Natural killer cell (primary cell): Measurements from ENCODE around the gene ORM1. TPM values are rescaled to one million over a fixed set of nuclear protein-coding genes. Genes with fewer than 3 reads are reported as not detected.
A peak's percentile ranks its signal among the peaks of the same experiment; 100 is the strongest.

Source experiments
- ATAC-seq, 3 donors: fragments of 150-1000 bp in 2 of 3; fragments of 200-7000 bp in 1 of 3; cut with Tn5 transposase; 1 replicate in 1 of 3; 2 replicates in 2 of 3; pipeline ENCODE4 v1.10.0; 2021; ENCODE audit warnings: mild to moderate bottlenecking in 2 of 3, moderate library complexity in 2 of 3
- DNase-seq, 2 donors: peaks; one replicate each; pipeline versions ENCODE4 v3.0.0 to v3.0.0-alpha.2; 2013 to 2021; ENCODE audit warnings: mixed read lengths in 1 of 2
- H3K27ac ChIP-seq: one replicate; pipeline ENCODE4 v1.5.1; 2013; ENCODE audit warnings: mild to moderate bottlenecking, low read length
- H3K27me3 ChIP-seq: one replicate; pipeline ENCODE4 v1.6.1; 2013; ENCODE audit warnings: low read length; ENCODE audit not compliant: control insufficient read depth, insufficient read depth
- H3K36me3 ChIP-seq: one replicate; pipeline ENCODE4 v1.6.1; 2013; ENCODE audit warnings: low read length; ENCODE audit not compliant: control insufficient read depth, insufficient read depth
- H3K4me1 ChIP-seq: one replicate; pipeline ENCODE4 v1.6.1; 2013; ENCODE audit warnings: low read length; ENCODE audit not compliant: control insufficient read depth, insufficient read depth
- H3K4me3 ChIP-seq: one replicate; pipeline ENCODE4 v1.5.1; 2013; ENCODE audit warnings: low read length
- H3K9me3 ChIP-seq: one replicate; pipeline ENCODE4 v1.6.1; 2013; ENCODE audit warnings: low read length; ENCODE audit not compliant: control insufficient read depth, insufficient read depth
- H3K27ac Mint-ChIP-seq, 2 donors: one replicate each; pipeline ENCODE4 v1.8.0; 2022; ENCODE audit warnings: mild to moderate bottlenecking in 2 of 2, mixed read lengths in 2 of 2, moderate library complexity in 1 of 2
- H3K27me3 Mint-ChIP-seq, 2 donors: one replicate each; pipeline ENCODE4 v1.8.0; 2022; ENCODE audit warnings: low read depth in 2 of 2, mixed read lengths in 2 of 2
- H3K36me3 Mint-ChIP-seq: one replicate; pipeline ENCODE4 v1.8.0; 2022; ENCODE audit warnings: mixed read lengths
- H3K4me1 Mint-ChIP-seq, 2 donors: one replicate each; pipeline ENCODE4 v1.8.0; 2022; ENCODE audit warnings: mixed read lengths in 2 of 2
- H3K4me3 Mint-ChIP-seq: one replicate; pipeline ENCODE4 v1.8.0; 2022; ENCODE audit warnings: mild to moderate bottlenecking, moderate library complexity, mixed read lengths
- H3K9me3 Mint-ChIP-seq, 2 donors: one replicate each; pipeline ENCODE4 v1.8.0; 2022; ENCODE audit warnings: mixed read lengths in 2 of 2
- CTCF ChIP-seq: fragments of 200-600 bp; IDR thresholded peaks from one replicate; pipeline ENCODE4 v1.8.0; 2022; ENCODE audit warnings: antibody characterized with exemption
- WGBS: methylation state at CpG from one replicate; pipeline ENCODE4 v1.1.7; 2013; ENCODE audit warnings: missing lambda C conversion rate; ENCODE audit not compliant: insufficient coverage; 5-methylcytosine and 5-hydroxymethylcytosine counted together
- intact Hi-C: fragments of 100-400 bp; cut with micrococcal nuclease; formaldehyde crosslinking; loops from one replicate; pipeline ENCODE4 v1.14.2; 2022
- total RNA-seq, 4 donors: library from RNA; stranded (reverse); fragments of 120-200 nt in 1 of 4; gene quantifications; one replicate each; pipeline versions ENCODE4 v1.2.3 to v1.2.4, GENCODE V29; 2013 to 2022

Gene ORM1
- total RNA-seq, 3 donors from 2014 or later (not counting 1 experiment from before 2014, with no cell fraction given) = 1.00 TPM; not detected in 2

GRCh38 chr9:114348261-114348905 lies 25.5 kb downstream of the ORM1 start:
- H3K36me3 Mint-ChIP-seq = peaks cover 35% of the 10 kb centered on the region
- peak overlapping the region; percentile 85 to 98 for H3K27ac Mint-ChIP-seq
- TF ChIP-seq CTCF = no peak
- H3K9me3 Mint-ChIP-seq = no peaks in the 10 kb centered on the region
- peaks cover 20% of the 10 kb centered on the region for H3K4me1 ChIP-seq
- WGBS = 84% methylated on average over 12 of the region's 12 CpGs
- no peaks in the 10 kb centered on the region for H3K27me3 Mint-ChIP-seq
- ATAC-seq (no peak), DNase-seq (no peak)
- H3K36me3 ChIP-seq = peaks cover 97% of the 10 kb centered on the region
- no peaks in the 10 kb centered on the region for H3K27me3 ChIP-seq
- H3K9me3 ChIP-seq = no peaks in the 10 kb centered on the region
- H3K4me3 Mint-ChIP-seq = no peak overlapping the region
- intact Hi-C loops = no loop called here
- peak overlapping the region; percentile 59 for H3K27ac ChIP-seq
- no peak overlapping the region for H3K4me3 ChIP-seq
- H3K4me1 Mint-ChIP-seq = peaks cover 36 to 46% of the 10 kb centered on the region in 2 donors

DNA sequence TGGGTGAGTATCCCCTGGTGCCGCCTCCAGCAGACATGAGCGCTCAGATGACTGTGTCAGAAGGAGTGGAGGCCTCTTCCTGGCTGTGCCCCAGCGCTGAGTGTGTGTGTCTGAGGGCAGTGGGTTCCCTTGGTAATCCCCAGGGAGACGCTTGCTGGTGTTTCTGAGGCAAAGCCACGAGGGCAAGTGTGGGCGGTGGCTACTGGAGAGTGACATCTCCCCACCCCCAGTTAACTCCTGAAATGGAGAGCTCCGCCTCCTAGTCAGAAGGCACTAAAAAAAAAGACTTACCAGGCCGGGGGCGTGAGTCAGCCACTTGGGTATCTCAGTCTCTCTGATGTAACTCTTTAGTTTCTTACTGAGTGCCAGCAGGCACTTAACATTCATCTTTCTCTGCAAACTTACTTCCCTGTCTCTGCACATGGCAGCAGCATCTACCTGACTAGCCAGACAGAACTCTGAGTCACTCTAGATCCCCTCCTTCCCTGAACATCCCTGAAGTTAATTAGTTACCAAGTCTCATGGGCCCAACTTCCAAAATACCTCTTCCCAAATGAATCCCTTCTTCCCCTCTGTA lies 26.1 kb downstream of the ORM1 start:
- TF ChIP-seq CTCF = no peak
- Mint-ChIP-seq H3K27me3 (no peaks in the 10 kb centered on the region), H3K9me3 (no peaks in the 10 kb centered on the region), H3K4me1 (peaks cover 32 to 42% of the 10 kb centered on the region in 2 donors), H3K4me3 (no peak overlapping the region), H3K36me3 (peaks cover 29% of the 10 kb centered on the region), H3K27ac (peak overlapping the region; percentile 85 to 98)
- Histone ChIP-seq H3K4me3 (no peak overlapping the region), H3K4me1 (peaks cover 20% of the 10 kb centered on the region), H3K27ac (peak overlapping the region; percentile 59), H3K27me3 (no peaks in the 10 kb centered on the region), H3K36me3 (peaks cover 95% of the 10 kb centered on the region), H3K9me3 (no peaks in the 10 kb centered on the region)
- WGBS = 32% methylated on average over 9 of the region's 9 CpGs
- DNase-seq (peak in 1 of 2 donors; percentile 78), ATAC-seq (peak; percentile 65 to 74 (median 66))
- intact Hi-C loops = no loop called here

DNA sequence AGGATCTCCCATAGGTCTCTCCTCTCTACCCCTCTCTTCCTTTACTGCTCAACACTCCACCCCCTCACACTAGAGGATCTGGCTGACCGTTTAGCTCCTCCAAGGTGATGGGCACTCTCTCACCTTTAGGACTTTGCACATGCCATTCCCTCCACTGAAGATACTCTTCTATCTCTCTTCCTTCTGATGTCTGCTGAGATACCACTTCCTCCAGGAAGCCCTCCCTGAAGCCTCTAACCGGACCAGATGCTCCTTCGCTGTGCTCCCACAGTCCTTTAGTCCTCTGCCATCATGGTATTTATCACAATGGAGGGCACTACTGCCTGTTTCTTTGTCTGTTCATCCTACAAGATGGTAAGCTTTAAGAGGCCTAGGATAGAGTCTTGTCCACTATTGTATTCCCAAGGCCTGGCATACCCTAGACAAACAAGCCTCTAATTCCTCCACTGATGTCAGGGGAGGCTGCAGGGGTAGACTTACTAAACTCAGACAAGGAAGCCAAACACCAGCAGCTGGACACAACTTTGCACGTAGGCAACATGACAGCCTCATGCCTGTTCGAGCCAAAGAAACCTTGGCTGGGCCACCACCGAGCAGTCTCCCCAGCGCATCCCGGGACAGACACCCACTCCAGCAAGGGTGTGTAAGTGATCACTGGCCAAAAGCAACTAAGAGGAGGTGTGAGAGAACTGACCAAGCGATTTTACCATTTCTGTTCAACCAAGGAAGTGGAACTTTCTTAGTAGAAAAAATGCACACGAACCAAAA lies 27.0 kb downstream of the ORM1 start:
- H3K4me1 ChIP-seq = peaks cover 20% of the 10 kb centered on the region
- Mint-ChIP-seq H3K9me3 (no peaks in the 10 kb centered on the region), H3K4me1 (peaks cover 23 to 33% of the 10 kb centered on the region in 2 donors), H3K27ac (peak overlapping the region; percentile 85 to 98), H3K27me3 (no peaks in the 10 kb centered on the region), H3K36me3 (peaks cover 20% of the 10 kb centered on the region), H3K4me3 (no peak overlapping the region)
- no peak for TF ChIP-seq CTCF
- 85% methylated on average over 10 of the region's 10 CpGs for WGBS
- H3K4me3 ChIP-seq = no peak overlapping the region
- DNase-seq (no peak), ATAC-seq (no peak)
- no peaks in the 10 kb centered on the region for H3K9me3 ChIP-seq
- H3K27me3 ChIP-seq = no peaks in the 10 kb centered on the region
- H3K27ac ChIP-seq = peak overlapping the region; percentile 59
- intact Hi-C loops = no loop called here
- H3K36me3 ChIP-seq = peaks cover 89% of the 10 kb centered on the region
